Measurements from ENCODE around the gene SMIM27.

GRCh38 chr9:32502464-32502863 lies 49.7 kb upstream of the SMIM27 start:
- TF ChIP-seq CTCF (IDR thresholded peaks at IDR 0.05) (no peak), POLR2A (IDR thresholded peaks at IDR 0.05) (no peak)
